HepG2 (cell line): ENCODE measurements around the gene ADCY10. TPM values are rescaled to one million over a fixed set of nuclear protein-coding genes. Genes with fewer than 3 reads are reported as not detected.

Source experiments
- CBX2 ChIP-seq, 2 experiments: fragments of 200-600 bp in 1 of 2; sonication (generic); formaldehyde crosslinking in 1 of 2; IDR thresholded peaks; 2 replicates each; pipeline versions ENCODE4 v1.7.0 to v1.8.1; 2018 to 2022; ENCODE audit warnings: low read depth in 2 of 2, low read length in 1 of 2, mild to moderate bottlenecking in 1 of 2, missing genetic modification reagents in 1 of 2
- CEBPG ChIP-seq: IDR thresholded peaks from 2 replicates; pipeline ENCODE4 v1.6.1; 2016
- JUN ChIP-seq: sonication (generic); formaldehyde crosslinking; IDR thresholded peaks from 2 replicates; pipeline ENCODE4 v1.4.0; 2020; ENCODE audit warnings: mild to moderate bottlenecking, missing genetic modification reagents
- KDM5A ChIP-seq: fragments of 200-600 bp; sonication (generic); IDR thresholded peaks from 2 replicates; pipeline ENCODE4 v1.7.0; 2018; ENCODE audit warnings: antibody characterized with exemption, mild to moderate bottlenecking, low read length, borderline replicate concordance
- NFRKB ChIP-seq: fragments of 450-650 bp; IDR thresholded peaks from 2 replicates; pipeline ENCODE4 v1.6.1; 2017
- NR2F6 ChIP-seq, 2 experiments: IDR thresholded peaks; 2 replicates each; pipeline ENCODE4 v1.6.1; 2016; ENCODE audit warnings: antibody characterized with exemption in 1 of 2, mild to moderate bottlenecking in 1 of 2
- PAX8 ChIP-seq: sonication (generic); formaldehyde crosslinking; IDR thresholded peaks from 2 replicates; pipeline ENCODE4 v1.8.0; 2022; ENCODE audit warnings: mild to moderate bottlenecking, missing genetic modification reagents, borderline replicate concordance
- SOX6 ChIP-seq, 2 experiments: fragments of 450-650 bp in 1 of 2; sonication (generic) in 1 of 2; formaldehyde crosslinking in 1 of 2; IDR thresholded peaks; 2 replicates each; pipeline versions ENCODE4 v1.4.0 to v1.6.1; 2017 to 2020; ENCODE audit warnings: antibody characterized with exemption in 1 of 2, mild to moderate bottlenecking in 1 of 2, missing genetic modification reagents in 1 of 2
- SPEN ChIP-seq: sonication (generic); formaldehyde crosslinking; IDR thresholded peaks from 2 replicates; pipeline ENCODE4 v1.5.1; 2020; ENCODE audit warnings: low read depth, mild to moderate bottlenecking, missing genetic modification reagents
- TFE3 ChIP-seq: IDR thresholded peaks from 2 replicates; pipeline ENCODE4 v1.6.1; 2016
- ZBTB37 ChIP-seq: sonication (generic); formaldehyde crosslinking; IDR thresholded peaks from 2 replicates; pipeline ENCODE4 v1.4.0; 2020; ENCODE audit warnings: mild to moderate bottlenecking, missing genetic modification reagents
- ZBTB7A ChIP-seq: sonication (generic); formaldehyde crosslinking; IDR thresholded peaks from 2 replicates; pipeline ENCODE4 v1.8.0; 2022; ENCODE audit warnings: mild to moderate bottlenecking, missing genetic modification reagents
- ZFP36L2 ChIP-seq: sonication (generic); formaldehyde crosslinking; IDR thresholded peaks from 2 replicates; pipeline ENCODE4 v1.4.0; 2020; ENCODE audit warnings: missing genetic modification reagents
- ZFP91 ChIP-seq: sonication (generic); formaldehyde crosslinking; IDR thresholded peaks from 2 replicates; pipeline ENCODE4 v1.9.0; 2022; ENCODE audit warnings: missing genetic modification reagents, mild to moderate bottlenecking, borderline replicate concordance
- ZMYM3 ChIP-seq: sonication (generic); formaldehyde crosslinking; IDR thresholded peaks from 2 replicates; pipeline ENCODE4 v1.5.1; 2020; ENCODE audit warnings: mild to moderate bottlenecking, missing genetic modification reagents
- ZNF737 ChIP-seq: sonication (generic); formaldehyde crosslinking; IDR thresholded peaks from 2 replicates; pipeline ENCODE4 v1.5.0; 2020; ENCODE audit warnings: missing genetic modification reagents, mild to moderate bottlenecking, borderline replicate concordance
- polyA plus RNA-seq, 8 experiments: library from polyadenylated mRNA; depleted of rRNA in 3 of 8; stranded (reverse) in 7 of 8; unstranded in 1 of 8; fragments of >200 nt; fragmentation: Illumina TruSeq in 4 of 8; extraction: Trizol in 4 of 8; gene quantifications; 2 replicates each; pipeline versions ENCODE4 v1.2.1 to v1.2.3, GENCODE V29; 2011 to 2016; ENCODE audit warnings: low read depth in 4 of 8, missing spikeins in 1 of 8, mixed read lengths in 1 of 8; ENCODE audit not compliant: insufficient read depth in 1 of 8
- total RNA-seq, 5 experiments: library from RNA; depleted of rRNA; stranded (reverse); fragments of >200 nt; fragmentation: Illumina TruSeq; extraction: Trizol; gene quantifications; 2 replicates each; pipeline ENCODE4 v1.2.3, GENCODE V29; 2016; ENCODE audit warnings: low read depth in 1 of 5
- TF ChIP-seq, protein P1 (sequence below): sonication (generic); formaldehyde crosslinking; IDR thresholded peaks from 2 replicates; pipeline ENCODE4 v1.4.0; 2020; ENCODE audit warnings: missing genetic modification reagents, mild to moderate bottlenecking, borderline replicate concordance
- TF ChIP-seq, protein P2 (sequence below): IDR thresholded peaks from 2 replicates; pipeline ENCODE4 v1.6.1; 2016; ENCODE audit warnings: low read depth, borderline replicate concordance
- TF ChIP-seq, protein P3 (sequence below): sonication (generic); formaldehyde crosslinking; IDR thresholded peaks from 2 replicates; pipeline ENCODE4 v1.4.0; 2020; ENCODE audit warnings: missing genetic modification reagents

The ADCY10 gene
- total and polyA plus RNA-seq, 2 of the 13 experiments (the other 11 are each of a cell fraction or from before 2014, with no cell fraction given), result 0.02 to 0.03 TPM

- TF ChIP-seq TFE3 (CRISPR knock-in tag) (no peak), ZNF737 (CRISPR knock-in tag) (no peak), ZBTB7A (CRISPR knock-in tag) (no peak), JUN (0 out of 2 replicates have a peak, but pooled peaks have one; percentile 58), CBX2 (IDR thresholded peaks at IDR 0.05; ENCODE audit: low read depth, low read length) (no peak), CBX2 (CRISPR knock-in tag; IDR thresholded peaks at IDR 0.05; ENCODE audit: low read depth) (no peak), PAX8 (CRISPR knock-in tag) (no peak), ZFP36L2 (CRISPR knock-in tag) (no peak), KDM5A (no peak), ZBTB37 (CRISPR knock-in tag) (no peak), ZMYM3 (CRISPR knock-in tag) (peak; percentile 69), NR2F6 (IDR thresholded peaks at IDR 0.05) (0 out of 2 replicates have a peak, but pooled peaks have one; percentile 33), NR2F6 (CRISPR knock-in tag; IDR thresholded peaks at IDR 0.05) (peak; percentile 47; the same call in 1 of the 2 replicates), SOX6 (IDR thresholded peaks at IDR 0.05) (no peak), SOX6 (CRISPR knock-in tag; IDR thresholded peaks at IDR 0.05) (no peak), CEBPG (CRISPR knock-in tag) (peak; percentile 66), ZFP91 (CRISPR knock-in tag) (peak; percentile 51; the same call in 1 of the 2 replicates), SPEN (CRISPR knock-in tag) (no peak), NFRKB (no peak)
- TF ChIP-seq, protein P1, sequence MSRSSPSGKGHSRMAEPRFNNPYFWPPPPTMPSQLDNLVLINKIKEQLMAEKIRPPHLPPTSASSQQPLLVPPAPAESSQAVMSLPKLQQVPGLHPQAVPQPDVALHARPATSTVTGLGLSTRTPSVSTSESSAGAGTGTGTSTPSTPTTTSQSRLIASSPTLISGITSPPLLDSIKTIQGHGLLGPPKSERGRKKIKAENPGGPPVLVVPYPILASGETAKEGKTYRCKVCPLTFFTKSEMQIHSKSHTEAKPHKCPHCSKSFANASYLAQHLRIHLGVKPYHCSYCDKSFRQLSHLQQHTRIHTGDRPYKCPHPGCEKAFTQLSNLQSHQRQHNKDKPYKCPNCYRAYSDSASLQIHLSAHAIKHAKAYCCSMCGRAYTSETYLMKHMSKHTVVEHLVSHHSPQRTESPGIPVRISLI (CRISPR knock-in tag), result peak; percentile 38; the same call in 1 of the 2 replicates
- TF ChIP-seq, protein P2, sequence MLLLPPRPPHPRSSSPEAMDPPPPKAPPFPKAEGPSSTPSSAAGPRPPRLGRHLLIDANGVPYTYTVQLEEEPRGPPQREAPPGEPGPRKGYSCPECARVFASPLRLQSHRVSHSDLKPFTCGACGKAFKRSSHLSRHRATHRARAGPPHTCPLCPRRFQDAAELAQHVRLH (CRISPR knock-in tag), result no peak
- TF ChIP-seq, protein P3, sequence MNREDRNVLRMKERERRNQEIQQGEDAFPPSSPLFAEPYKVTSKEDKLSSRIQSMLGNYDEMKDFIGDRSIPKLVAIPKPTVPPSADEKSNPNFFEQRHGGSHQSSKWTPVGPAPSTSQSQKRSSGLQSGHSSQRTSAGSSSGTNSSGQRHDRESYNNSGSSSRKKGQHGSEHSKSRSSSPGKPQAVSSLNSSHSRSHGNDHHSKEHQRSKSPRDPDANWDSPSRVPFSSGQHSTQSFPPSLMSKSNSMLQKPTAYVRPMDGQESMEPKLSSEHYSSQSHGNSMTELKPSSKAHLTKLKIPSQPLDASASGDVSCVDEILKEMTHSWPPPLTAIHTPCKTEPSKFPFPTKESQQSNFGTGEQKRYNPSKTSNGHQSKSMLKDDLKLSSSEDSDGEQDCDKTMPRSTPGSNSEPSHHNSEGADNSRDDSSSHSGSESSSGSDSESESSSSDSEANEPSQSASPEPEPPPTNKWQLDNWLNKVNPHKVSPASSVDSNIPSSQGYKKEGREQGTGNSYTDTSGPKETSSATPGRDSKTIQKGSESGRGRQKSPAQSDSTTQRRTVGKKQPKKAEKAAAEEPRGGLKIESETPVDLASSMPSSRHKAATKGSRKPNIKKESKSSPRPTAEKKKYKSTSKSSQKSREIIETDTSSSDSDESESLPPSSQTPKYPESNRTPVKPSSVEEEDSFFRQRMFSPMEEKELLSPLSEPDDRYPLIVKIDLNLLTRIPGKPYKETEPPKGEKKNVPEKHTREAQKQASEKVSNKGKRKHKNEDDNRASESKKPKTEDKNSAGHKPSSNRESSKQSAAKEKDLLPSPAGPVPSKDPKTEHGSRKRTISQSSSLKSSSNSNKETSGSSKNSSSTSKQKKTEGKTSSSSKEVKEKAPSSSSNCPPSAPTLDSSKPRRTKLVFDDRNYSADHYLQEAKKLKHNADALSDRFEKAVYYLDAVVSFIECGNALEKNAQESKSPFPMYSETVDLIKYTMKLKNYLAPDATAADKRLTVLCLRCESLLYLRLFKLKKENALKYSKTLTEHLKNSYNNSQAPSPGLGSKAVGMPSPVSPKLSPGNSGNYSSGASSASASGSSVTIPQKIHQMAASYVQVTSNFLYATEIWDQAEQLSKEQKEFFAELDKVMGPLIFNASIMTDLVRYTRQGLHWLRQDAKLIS (CRISPR knock-in tag), result no peak
These were observed 12.6 kb upstream of the ADCY10 start (continued) for GRCh38 chr1:167926486-167926997.
